ENCODE measurements around the gene SLC6A6.

The SLC6A6 gene

DNA sequence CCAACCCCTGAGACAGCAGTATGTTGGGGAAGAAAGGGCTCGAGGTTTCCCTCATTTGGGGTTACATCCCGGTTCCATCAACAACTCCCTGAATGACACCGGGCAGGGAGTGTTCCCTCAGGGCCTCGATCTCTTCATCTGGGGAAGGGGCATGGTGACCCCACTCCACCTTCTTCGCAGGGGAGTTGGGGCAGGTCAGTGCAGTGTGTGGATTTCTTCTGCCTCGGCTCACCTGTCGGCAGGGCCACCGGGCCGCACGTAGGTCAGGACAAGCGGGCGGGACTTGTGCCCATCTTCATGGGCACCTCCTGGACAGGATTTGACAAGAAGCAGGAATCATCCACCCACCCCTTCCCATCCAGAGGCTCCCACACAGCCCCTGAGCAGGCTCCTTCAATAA is 120.4 kb downstream of the SLC6A6 start:
- DNase-seq (ENCODE audit: low read depth in 2 of 2): no peak

DNA sequence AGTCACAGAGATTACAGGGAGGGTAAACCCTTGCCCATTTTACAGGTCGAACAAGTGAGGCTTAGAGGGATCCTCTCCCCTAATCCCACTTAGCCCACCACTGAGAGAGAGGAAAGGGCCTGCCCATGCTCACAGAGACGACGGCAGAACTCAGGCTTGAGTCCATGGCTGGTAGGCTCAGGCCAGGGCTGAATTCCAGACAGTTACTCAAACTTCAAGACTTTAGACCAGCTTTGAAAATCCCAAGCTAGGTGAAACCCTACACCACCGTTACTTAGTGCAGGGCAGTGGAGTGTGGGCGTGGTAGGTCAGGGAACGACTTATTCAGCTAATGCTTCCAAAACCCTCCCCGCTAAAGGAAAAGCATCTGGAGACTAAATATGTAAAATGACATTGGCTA is 121.4 kb downstream of the SLC6A6 start:
- DNase-seq (ENCODE audit: low read depth in 2 of 2): no peak

DNA sequence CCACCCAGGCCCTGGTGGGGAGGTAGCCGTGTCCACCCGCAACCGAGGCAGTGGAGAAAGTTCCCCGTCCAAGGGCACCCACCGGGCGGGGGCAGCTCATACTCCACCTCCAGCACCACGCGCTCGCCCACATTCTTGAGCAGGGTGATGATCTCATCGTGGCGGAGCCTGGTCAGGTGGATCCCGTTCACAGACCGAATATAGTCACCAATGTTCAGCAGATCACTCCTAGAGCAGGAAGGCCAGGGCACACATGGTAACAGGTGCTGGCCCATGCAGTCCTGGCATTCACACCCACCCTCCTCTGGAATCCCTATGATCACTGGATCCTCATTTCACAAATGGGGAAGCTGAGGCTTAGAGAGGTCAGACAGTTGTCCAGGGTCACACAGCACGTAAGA is 121.9 kb downstream of the SLC6A6 start:
- DNase-seq (ENCODE audit: low read depth in 2 of 2): no peak

DNA sequence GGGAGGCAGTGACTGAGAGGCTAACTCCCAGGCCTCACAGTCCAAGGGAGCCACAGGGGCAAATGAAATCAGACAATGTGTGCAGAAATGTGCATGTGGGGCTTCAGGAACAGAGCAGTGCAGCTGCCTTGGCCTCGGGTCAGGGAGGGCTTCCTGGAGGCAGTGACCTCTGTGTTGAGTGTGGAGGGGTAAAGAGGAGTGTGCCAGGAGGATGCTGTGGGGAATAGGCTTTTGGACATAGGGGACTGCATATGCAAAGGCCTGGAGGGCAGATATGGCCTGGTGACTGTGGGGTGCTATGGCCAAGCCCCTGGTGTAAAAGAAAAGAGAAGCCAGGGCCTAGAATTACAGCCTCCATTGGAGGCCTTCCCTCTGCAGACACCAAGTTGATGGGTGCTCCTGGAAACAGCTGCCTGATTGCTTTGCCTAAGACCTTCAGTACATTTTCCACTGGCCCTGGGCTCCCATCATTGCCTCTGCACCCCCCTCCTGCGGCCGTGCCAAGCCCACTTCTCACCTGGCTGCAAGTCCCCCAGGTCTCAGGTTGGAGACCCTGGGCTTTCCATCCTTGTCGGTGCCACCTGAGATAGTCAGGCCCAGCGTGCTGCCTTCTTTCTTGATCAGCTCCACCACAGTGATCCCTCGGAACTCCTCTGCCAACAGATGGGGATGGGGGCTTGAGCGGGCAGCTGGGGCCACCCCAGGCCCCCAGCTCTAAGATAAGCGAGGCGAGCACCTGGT is 122.7 kb downstream of the SLC6A6 start:
- DNase-seq (ENCODE audit: low read depth in 2 of 2): no peak

DNA sequence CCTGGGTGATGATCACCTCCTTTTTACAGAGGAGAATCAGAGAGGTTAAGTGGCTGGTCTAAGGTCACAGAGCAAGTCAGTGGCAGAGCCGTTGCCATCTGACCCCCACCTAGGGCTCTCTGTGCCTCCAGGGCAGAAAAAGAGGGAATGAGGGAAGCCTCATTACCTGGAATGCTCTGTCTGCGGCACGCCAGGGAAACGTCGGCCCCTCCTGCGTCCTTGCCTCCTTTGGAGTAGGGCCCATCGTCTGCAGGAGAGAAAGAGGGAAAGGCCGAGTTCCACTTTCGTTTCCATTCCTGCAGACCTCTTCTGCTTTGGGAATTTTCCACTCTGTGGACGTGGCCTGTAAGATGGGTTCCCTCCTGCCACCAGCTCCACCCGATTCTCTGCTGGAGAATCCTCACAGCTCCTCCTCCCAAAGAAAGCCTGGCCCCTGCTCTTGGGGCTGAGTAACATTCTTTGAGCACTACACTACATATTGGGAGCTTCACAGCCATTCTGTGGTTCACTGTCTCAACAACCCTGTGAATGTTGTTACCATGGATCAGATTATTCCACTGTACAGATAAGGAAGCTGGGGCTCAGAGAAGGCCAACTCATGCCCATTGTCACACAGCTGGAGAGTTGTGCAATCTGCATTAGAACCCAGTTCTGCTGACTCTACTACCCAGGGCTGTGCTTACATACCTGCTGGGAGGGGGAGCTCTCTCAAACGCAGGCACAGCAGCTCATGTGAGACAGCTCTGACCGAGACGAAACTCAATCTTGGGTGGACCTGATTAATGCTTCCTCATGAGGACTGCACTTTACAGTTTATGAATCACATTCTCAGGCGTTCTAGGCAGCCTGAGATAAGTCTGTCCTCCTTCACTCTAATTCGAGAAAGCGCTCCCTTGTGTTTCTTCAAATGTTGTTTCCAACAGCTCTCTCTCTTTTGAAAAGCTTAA is 123.6 kb downstream of the SLC6A6 start:
- no peak for DNase-seq (ENCODE audit: low read depth in 2 of 2)

DNA sequence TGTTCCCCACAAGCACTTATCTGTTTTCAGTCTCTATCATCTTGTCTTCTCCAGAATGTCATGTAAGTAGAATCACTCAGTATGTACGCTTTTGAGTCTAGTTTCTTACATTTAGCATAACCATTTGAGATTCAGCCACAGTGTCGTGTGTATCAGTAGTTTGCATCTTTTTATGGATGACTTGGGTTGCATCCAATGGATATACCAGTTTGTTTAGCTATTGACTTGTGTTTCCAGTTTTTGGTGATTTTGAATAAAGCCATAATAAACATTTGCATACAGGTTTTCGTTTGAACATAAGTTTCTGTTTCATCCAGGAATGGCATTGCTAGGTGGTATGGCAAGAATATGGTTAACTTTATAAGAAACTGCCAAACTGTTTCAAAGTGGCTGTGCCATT is 125.7 kb downstream of the SLC6A6 start:
- no peak for DNase-seq (ENCODE audit: low read depth in 2 of 2)

DNA sequence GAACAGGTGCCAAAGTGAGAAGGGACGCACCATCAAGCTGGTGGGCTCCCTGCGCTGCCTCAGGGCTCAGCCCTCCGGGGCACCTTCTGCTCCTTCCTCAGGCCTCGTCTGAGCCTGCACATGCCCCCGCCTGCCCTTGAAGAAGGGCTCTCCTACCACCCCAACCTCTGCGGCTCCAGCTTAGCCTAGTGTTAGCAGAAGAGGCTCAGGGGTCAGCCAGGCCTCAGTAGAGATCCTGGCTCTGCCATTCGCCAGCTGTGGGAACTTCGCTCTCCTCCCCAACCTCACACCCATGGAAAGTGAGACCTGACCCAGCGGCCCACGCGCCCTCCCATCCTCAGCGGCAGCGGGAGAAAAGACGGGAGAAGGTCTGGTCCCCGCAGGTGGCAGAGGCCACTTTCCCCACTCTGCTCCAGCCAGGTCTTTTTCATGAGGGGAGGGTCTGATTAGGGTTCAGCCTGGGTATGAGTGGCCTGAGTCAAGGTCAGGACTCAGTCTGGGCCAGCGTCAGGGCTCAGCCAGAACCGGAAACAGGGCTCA is 129.5 kb downstream of the SLC6A6 start:
- DNase-seq (ENCODE audit: low read depth in 2 of 2): no peak

DNA sequence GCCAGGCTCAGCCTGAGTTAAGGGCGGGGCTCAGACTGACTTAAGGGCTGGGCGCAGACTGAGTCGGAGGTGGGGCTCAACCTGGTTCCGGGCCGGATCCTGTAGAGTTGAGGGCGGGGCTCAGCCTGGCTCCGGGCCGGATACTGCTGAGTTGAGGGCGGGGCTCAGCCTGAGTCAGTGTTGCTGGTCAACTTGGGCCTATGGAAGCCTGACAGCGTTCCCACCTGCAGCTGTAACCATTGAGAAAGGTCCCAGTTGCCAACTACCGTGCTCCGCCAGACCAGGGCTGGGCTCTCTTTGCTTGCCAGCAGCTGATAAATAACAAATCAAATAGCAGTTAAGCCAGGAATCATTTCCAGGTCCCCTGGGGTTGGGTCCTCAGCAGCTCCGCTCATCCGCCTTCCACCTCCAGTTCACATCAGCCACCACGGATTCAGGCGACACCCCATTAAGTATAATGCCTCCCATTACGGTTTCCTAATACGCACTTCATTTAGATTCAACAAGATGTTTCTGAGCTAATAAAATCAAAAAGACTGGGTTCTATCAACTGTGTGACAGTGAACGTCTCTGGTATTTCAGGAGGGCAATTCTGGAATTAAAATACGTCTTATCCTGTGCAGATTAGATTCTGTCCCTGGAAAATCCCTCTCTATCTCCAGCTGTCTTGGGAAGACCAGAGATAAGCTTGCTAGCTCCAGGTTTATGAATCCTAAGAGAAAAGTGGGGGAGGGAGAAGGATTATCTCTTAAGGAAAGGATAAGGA is 130.5 kb downstream of the SLC6A6 start:
- no peak for DNase-seq (ENCODE audit: low read depth in 2 of 2)

DNA sequence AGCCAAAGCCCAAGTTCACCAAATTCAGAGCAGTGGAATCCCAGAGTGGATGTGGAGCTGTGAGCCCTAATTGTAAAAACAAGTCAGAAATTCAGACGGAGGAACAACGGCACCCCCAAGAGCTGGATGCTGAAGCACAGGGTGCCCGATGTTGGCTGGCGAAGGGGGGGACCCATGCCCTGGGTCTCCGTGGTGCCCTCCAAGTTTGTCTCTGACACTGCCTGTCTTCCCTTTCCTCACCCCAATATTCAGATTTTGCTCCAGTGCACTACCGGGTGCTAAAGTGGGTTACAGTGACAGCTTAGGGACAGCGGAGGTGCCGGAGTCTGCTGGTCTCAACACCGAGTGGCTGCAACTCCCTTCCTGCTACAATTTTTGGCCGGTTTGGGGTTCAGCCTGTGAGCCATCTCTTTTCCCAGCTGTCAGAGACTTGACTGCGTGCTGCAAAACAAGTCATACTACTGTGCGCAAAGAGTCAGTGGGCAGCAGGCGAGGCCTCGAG is 131.1 kb downstream of the SLC6A6 start:
- DNase-seq (ENCODE audit: low read depth in 2 of 2): no peak

DNA sequence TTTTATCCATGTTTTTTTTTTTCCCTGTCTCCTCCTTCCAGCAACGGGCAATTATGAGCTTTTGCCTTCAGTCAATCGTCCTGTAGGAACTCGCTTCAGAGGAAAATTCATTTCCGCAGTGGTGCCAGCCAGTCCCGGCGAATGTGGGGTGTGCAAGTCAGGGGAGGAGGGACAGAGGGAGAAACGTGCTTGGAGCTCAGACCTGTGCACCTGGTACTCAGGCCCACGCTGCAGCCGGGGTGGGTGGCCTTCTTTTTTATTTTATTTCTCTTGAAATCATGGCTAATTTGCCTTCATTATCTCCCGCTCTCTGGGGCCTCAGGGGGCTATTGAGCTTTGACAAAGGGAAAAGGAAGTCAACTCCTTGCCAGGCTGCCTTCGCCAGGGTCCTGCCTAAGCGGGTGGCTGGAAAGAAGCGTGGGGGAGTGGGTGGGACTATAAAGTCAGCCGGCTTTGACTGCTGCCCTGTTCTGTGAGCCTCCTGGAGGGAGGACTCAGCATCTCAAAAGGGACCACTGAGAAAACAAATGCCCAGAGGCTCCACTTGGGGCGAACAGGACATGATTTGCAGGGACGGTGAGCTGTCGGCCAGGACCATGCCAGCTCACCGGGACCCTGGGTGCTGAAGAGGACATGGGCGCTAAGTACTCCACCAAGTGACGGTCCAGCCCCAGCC is 132.2 kb downstream of the SLC6A6 start:
- DNase-seq (ENCODE audit: low read depth in 2 of 2): no peak

DNA sequence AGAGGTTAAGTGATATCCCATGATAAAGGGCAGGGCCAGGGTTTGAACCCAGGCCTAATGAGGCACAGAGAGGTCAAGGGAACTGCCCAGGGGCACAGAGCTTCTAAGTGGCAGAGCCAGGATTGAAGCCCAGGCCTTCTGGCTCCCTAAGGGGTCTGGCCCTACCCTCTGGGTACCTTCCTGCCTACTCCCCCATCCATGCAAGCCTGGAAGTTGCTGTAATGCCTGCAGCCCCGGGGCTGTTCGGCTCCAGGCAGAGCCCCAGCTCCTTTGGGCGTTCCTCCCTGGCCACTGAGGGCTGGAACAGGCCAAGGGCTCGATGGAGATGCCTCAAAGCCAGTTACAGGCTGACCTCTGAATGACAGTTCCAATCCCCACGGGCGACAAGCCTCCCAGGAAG is 133.2 kb downstream of the SLC6A6 start:
- DNase-seq (ENCODE audit: low read depth in 2 of 2): no peak

DNA sequence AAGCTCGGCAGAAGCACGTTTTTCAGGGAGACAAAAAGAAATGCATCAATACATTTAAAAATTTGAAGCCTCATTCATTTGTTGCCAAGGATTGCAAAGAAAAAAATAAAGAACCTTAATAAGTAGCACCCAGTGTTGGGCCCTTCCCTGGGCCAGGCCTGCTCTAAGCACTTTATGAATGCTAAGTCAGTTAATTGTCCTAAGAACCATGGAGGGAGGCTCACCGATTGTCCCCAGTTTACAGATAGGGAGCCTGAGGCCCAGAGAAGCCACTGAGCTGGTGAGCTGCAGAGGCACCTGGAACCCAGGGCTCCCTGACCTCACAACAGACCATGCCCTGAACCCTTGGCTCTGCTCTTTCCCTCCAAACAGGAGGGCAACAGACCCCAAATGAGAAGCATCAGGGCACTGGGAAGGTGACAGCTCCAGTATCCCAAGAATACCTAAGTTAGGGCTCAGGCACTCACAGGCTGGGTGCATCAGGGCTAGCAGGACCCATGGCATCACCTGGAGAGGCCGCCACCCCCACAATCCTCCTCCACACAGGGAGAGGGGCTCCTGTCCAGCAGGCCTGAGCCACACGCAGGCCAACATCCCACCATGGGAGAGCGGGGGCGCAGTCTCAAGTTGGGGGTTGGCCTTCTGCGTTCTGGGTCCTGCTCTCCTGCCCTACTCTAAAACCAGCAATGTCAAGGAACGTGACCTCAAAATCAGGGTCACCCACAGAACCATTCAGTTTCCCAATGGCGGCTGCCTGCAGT is 133.8 kb downstream of the SLC6A6 start:
- no peak for DNase-seq (ENCODE audit: low read depth in 2 of 2)

DNA sequence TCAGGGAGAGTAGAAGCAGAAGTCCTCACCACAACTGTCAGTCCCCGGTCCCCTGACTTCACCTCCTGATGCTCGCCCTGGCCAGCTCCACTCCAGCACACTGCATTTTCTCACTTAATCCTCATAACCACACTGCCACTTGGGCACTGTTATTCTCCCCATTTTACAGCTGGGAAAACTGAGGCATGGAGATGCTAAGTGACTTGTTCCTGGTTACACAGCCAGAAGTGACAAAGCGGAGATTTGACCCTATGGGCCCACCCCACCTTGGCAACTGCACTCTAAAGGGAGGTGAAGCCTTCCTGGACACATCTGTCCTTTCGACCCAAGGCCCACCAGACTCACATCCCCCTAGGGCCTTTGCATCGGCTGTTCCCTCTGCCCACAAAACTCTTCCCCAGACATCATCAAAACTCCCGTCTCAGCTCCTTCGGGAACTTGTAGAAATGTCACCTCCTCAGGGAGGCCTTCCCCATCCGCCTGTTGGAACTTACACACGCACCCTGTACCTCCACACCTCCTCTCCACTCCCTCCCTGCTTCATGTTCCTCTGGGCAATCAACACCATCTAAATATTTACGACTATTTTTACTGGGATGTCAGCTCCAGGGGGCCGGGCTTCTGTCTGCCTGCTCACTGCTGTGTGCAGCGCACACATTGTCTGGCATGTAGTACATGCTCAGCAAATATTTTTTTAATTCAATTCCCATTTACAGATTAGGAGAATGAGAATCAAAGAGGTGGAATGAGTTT is 134.6 kb downstream of the SLC6A6 start:
- no peak for DNase-seq (ENCODE audit: low read depth in 2 of 2)

DNA sequence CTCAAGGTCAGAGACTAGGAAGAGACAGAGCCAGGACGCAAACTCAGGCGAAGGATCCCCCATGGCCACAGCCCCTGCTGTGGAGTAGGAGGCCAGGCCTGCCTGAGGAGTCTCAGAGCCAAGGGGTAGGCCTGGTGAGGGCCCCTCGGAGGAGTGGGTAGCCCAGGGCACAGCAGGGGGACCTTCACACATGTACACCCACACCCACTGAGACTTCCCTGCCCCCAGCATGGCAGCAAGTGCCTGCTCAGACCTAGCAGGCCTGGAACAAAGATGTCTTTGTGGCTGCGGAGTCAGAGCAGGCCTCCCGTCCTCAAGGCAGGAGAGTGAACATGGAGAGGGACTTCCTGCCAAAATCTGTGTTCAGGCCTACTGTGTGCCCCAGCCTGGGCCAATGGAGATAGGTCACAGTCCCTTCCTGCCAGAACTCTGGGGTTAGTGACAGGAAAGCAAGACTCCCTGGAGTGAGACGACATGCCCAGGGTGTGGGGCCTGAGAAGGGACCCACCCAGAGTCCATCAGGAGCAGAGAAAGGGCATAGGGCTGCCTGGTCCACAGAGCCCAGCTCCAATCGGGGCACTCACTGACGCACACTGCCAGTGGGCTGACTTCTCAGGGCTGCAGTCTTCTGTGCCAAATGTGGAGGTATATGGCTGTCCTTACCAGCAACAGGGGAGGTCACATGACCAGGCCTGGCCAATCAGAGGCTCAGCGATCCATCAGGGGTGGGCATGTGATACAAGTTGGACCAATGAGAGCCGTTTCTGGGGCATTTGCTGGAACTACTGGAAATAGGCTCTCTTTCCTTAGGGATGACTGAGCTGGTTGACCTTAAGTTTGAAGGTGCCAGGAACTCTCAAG is 135.4 kb downstream of the SLC6A6 start:
- DNase-seq (ENCODE audit: low read depth in 2 of 2): no peak

DNA sequence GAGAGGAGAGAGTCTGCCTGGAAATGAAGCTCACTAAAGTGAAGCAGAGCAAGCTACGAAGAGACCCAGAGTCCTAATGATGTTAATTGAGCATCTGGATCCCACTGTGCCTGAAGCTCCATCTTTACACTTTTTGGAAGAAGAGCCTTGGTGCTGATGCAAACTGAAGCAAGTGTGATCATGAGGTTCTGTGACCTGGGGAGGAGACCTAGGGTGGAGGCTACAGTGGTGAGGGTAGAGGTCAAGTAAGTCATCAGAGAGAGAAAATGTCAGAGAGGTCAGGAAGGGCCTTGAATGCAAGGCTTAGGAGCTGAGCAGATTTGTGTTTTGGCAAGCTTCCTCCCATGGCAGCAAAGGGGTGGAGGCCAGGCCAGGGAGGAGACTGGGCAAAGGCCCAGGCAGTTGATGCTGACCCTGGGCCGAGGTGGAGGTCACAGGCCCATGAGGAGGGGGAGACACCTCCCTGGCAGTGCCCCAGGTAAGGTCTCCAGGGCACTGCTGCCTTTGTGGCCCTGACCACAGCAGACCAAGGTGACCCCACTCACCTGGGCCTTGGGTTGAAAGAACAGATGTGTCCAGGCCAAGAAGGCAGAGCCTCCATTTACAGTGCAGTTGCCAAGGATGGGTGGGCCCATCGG is 136.2 kb downstream of the SLC6A6 start:
- DNase-seq (ENCODE audit: low read depth in 2 of 2): no peak
